Amygdala (tissue), 56 donors: Measurements from ENCODE around the gene MYL11.
A peak's percentile ranks its signal among the peaks of the same experiment; 100 is the strongest.
"Not testable (repeated sequence)": the region's sequence is repeated elsewhere in the genome, so short reads cannot be mapped to it uniquely, and the experiment has no call there.

ENCODE experiments used
- DNase-seq, 56 donors: peaks; one replicate each; lab custom pipeline; 2025; lab: John Stamatoyannopoulos, UW

MYL11 gene, protein sequence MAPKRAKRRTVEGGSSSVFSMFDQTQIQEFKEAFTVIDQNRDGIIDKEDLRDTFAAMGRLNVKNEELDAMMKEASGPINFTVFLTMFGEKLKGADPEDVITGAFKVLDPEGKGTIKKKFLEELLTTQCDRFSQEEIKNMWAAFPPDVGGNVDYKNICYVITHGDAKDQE

DNA sequence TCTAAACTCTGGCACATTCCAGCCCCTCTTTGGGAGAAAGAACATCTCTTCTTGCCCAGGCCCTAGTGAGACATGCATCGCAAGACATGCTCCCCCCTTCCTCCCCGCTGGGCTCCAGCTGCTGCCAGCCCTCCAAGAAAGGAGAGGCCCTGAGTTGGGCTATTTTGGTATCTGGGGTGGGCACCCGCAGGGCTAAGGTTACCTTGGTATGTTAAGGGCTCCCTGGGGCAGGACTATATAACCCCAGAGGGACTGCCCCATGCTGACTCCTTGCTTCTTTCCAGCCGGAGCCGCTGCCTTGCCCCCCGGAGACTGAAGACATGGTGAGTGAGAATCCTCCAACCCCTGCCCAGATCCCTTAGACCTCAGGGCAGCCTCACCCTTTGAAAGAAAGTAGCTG lies at the start of gene MYL11:
Gene MYL11, plus strand, starts transcription at position 265 of the 400 bp plus-strand sequence. Its CDS starts 56 bp downstream, at position 321.
- no peak for DNase-seq

DNA sequence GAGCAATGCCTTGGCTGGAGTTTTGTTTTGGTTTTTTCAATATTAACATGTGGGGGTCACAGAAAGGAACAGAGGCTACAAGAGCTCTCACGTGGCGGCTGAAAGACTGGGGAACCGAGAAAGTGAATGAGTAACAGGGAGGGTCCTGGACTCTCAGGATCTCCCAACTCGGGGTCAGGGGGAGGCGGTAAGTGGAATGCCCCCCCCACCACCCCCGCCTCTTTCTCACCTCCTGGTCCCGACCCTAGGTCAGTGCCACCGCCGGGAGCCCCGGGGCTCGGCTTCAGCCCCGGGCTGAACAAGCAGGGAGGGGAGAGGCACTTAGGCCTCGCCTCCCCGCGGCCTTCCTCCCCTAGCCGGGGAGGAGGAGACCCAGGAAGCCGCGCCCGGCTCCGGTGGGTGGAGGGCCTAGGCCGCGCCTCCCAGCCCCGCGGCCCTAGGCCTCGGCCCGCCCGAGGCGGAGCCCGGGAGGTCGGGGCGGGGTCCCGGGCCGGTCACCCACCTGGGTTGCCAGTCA lies 40.1 kb upstream of the MYL11 start:
- DNase-seq, result peak in 18 of 56 donors; percentile 7 to 47 (median 26)

DNA sequence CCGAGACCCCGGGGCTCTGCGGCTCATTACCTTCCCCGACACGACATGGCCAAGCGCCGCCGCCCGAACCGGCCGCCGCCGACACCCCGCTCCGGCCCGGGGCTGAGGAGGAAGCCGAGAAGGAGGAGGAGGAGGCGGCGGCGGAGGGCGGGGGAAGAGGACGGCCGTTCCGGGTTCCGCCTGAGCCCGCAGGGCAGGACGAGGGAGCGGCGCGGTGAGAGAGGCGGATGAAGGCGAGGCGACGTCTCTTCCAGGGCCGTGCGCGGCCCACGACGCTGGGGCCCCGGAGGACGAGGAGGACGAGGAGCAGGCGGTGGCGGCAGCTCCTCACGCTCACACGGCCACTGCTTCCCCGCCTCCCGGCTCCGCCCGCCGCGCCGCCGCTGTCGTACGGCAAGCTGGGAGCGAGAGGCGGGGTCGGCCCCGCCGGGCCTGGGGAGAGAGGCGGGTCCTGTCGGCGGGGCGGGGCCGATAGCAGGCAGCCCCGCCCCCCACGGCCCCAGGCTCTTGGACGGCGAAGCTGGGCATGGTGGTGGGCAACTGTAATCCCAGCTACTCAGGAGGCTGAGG lies 39.5 kb upstream of the MYL11 start:
- DNase-seq, result peak in 51 of 56 donors; percentile 32 to 87 (median 64)

DNA sequence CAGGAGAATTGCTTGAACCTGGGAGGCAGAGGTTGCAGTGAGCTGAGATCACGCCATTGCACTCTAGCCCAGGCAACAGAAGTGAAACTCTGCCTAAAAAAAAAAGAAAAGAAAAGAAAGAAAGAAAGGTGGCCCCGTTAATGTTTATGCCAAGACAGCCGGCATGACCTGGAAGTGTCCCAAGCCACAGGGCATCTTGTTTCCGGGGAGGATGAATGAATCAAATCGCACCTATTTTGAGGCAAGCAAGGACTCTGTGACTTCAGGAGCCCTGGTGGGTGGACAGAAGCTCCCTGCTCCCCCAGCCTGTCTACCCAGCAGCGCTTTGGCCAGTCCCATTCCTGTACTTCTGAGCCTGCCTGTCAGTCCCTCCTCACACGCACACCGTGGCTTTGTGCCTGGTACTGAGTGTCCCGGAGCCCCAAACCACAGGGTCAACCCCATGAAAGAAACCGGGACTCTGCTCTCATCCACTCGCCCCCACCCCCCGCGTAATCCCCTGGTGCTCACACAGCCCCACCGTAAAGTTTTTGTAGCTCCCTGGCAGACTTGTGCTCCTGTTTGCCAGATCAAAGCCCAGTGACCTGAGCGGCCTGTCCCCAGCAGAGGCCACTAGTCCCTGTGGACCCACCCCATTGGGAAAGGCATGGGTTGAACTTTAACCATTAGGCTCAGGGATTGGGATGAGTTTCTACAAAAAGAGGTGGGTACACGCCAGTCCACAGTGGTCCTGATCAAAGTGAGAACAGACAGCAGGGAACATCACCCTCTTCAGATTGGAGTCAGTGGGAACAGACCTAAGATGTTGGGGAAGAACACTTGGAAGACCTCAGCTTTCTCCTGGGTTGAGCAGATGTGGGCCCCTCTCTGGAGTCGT lies 38.8 kb upstream of the MYL11 start:
- peak in 6 of 56 donors; percentile 18 to 45 (median 26) for DNase-seq

DNA sequence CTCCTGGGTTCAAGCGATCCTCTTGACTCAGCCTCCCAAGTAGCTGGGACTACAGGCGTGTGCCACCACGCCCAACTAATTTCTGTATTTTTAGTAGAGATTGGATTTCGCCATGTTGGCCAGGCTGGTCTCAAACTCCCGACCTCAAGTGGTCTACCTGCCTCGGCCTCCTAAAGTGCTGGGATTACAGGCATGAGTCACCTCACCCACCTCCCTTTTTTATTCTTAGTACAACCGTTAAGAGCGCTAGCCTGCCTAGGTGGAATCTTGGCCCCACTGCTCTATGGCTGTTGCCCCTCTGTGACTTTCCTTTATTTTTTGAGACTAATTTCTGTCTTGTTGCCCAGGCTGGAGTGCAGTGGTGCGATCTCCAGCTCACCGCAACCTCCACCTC lies 36.6 kb upstream of the MYL11 start:
- not testable (repeated sequence) for DNase-seq

DNA sequence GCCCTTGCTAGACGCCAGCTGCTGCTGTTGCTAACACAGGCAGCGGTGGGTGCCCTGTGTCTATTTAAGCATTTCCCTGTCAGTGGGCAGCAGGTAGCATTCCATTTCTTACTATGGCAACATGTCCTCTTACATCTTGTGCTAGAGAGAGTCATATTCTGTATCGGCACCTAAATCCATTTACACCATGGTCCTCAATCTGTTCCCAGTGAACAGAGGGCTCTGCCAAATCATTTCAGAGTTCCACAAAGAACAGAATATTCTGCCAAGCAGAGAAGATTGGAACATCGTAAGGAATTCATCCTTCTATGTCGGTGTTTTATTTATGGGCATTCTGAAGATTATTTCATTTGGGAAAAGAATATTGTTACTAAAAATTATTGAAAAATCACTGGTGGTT lies 35.9 kb upstream of the MYL11 start:
- DNase-seq, result not testable (repeated sequence)

DNA sequence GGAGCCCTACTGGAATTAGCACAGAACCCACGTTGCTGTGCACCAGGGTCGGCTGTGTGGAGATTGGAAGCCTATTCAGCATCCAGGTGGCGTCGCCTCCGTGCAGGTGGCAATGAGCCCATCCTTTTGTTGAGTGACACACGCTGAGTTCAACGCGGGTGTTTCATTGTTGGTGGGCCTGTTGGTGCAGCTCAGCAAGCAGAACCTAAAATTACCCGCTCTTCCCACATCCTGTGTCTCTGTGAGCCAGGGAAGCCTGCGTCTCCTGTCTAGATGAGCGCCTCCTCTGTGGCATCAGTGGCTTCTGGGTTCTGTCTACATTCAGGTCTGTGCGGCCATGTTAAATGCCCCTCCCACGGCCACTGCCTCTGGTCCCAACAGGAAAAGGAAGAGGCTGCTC lies 34.0 kb upstream of the MYL11 start:
- no peak for DNase-seq

DNA sequence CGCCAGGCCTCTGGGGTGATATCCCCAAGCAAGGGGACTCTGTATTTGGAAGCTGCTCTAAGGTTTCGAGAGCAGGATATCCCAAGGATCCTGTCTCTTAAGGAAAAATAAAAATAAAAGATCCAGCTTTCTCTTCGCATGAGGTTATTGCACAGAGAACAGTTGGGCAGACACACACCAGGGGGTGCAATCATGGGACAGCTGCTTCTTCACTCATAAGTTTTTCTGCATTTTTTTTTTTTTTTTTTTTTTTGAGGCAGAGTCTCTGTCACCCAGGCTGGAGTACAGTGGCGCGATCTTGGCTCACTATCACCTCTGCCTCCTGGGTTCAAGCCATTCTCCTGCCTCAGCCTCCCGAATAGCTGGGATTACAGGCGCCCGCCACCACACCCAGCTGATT lies 32.6 kb upstream of the MYL11 start:
- not testable (repeated sequence) for DNase-seq

DNA sequence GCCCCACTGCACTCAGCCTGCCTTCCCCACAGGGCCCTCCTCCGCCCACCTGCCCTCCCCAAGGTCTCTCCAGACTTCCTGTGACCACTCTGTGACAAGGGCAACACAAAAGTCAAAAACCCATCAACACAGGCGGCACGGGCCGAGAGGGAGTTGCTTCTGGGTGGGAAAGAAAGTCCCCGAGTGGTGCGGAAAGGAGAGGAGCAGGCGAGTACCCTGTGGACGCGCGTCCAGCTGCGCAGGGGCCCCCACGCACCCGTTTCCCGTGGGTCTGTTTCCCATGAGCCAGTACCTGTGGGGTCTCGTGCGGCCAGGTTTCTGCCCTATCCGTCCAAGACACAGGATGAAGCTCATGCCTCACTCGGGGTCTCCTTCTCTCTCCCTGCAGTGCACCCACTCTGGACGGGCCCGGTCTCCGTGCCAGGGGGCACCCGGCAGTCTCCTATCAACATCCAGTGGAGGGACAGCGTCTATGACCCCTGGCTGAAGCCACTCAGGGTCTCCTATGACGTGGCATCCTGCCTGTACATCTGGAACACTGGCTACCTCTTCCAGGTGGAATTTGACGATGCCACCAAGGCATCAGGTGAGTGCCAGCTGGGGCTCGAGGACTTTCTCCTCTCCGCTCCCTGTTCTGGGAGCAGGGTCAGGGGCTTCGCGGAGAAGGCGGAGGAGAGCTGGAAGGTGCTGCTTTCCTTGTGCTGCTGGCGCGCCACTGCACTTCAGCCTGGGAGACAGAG lies 31.7 kb upstream of the MYL11 start:
- DNase-seq, result no peak

DNA sequence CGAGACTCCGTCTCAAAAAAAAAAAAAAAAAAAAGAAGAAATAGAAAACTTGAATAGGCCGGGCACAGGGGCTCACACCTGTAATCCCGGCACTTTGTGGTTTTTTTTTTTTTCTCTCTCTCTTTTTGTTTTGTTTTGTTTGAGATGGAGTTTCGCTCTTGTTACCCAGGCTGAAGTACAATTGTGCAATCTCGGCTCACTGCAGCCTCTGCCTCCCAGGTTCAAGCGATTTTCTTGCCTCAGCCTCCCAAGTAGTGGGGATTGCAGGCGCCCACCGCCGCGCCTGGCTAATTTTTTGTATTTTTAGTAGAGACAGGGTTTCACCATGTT lies 31.1 kb upstream of the MYL11 start:
- DNase-seq, result not testable (repeated sequence)

DNA sequence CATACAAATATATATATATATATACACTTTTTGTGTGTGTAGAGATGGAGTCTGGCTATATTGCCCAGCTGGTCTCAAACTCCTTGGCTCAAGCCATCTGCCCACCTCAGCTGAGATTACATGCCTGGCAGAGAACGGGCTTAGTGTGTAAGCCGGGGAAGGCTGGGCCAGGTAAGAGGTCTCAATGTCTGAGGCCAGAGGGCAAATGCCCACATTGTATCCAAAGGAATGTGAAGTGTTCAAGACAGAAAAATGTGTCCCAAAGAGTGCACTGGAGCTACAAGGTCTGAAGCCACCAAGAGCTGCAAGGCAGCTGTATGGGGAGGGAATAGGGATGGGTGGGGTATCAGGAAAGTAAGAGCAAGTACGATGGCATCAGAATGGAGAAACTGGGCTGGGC lies 28.3 kb upstream of the MYL11 start:
- DNase-seq, result no peak

DNA sequence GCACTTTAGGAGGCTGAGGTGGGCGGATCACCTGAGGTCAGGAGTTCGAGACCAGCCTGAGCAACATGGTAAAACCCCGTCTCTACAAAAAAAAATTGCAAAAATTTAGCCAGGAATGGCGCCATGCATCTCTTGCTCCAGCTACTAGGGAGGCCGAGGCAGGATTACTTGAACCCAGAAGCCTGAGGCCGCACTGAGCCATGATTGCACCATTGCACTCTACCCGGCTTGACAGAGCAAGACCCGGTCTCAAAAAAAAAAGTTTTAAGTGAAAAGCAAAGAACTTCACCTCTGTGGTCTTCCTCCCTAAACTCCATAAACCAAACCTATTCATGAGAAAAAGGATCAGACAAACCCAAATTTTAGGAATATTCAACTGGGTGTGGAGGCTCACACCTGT lies 26.5 kb upstream of the MYL11 start:
- DNase-seq, result no peak

DNA sequence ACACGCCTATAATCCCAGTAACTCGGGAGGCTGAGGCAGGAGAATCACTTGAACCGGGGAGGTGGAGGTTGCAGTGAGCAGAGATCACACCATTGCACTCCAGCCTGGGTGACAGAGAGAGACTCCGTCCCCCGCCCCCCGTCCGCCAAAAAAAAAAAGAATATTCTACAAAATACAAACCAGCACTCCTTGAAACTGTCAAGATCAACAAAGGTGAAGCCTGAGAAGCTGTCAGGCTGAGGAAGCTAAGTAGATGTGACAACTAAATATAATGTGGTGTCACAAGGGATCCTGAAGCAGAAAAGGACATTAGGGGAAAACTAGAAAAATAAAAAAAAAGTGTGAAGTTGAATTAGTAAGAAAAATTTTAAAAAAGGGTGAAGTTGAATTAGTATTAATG lies 25.7 kb upstream of the MYL11 start:
- DNase-seq, result no peak

DNA sequence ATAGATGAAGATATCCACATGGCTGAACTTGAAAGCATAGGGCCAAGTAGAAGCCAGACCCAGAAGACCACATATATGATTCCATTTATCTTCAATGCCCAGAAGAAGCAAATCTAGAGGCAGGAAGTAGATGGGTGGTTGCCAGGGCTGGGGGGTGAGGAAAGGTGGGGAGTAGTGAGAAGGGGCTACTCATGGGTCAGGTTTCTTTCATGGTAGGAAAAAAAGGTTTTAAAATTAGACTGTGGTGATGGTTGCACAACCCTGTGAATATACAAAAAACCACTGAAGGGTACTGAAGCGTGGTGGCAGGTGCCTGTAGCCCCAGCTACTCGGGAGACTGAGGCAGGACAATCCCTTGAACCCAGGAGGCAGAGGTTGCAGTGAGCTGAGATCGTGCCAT lies 24.9 kb upstream of the MYL11 start:
- DNase-seq, result no peak

DNA sequence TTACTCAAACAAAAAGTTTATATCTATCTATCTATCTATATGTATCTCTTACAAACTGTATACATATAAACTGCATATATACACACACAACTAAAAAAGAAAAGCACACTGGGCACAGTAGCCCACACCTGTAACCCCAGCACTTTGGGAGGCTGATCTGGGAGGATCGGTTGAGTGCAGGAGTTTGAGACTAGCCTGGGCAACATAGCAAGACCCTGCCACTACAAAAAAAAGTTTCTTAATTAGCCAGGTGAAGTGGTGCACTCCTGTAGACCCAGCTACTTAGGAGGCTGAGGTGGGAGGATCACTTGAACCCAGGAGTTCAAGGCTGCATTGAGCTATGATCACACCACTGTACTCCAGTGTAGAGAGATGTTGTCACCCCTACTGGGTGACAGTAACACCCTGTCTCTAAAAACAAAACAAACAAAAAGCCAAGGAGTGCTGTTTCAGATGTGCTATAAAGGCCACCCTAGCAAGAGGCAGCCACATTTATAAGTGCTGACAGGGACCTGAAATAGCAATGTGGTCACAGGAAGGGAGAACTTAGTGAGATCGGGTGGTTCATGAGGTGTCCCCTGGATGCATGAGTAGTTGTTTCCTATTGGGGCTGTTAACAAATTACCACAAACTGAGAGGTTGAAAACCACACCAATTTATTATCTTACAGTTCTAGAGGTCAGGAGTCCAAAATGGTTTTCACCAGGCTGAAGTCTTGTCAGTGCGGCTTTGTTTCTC lies 24.3 kb upstream of the MYL11 start:
- no peak for DNase-seq

DNA sequence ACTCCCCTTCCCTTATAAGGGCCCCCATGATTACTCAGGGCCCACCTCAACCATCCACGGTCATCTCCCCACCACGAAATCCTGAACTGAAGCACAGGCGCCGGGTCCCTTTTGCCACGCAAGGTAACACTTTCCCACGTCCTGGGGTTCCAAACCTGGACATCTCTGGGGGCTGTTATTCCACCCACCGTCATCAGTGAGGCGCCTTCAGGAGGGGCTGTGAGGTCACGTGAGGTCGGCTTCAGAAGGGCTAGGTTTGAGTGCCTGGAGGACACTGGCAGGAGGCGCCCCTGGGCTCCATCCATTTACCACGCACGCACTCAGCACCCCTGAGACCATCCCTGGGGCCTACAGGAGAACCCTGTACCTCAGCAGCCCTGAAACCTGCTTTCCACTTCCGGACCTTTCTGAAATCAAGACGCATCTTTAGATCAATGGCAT lies 23.6 kb upstream of the MYL11 start:
- no peak for DNase-seq

DNA sequence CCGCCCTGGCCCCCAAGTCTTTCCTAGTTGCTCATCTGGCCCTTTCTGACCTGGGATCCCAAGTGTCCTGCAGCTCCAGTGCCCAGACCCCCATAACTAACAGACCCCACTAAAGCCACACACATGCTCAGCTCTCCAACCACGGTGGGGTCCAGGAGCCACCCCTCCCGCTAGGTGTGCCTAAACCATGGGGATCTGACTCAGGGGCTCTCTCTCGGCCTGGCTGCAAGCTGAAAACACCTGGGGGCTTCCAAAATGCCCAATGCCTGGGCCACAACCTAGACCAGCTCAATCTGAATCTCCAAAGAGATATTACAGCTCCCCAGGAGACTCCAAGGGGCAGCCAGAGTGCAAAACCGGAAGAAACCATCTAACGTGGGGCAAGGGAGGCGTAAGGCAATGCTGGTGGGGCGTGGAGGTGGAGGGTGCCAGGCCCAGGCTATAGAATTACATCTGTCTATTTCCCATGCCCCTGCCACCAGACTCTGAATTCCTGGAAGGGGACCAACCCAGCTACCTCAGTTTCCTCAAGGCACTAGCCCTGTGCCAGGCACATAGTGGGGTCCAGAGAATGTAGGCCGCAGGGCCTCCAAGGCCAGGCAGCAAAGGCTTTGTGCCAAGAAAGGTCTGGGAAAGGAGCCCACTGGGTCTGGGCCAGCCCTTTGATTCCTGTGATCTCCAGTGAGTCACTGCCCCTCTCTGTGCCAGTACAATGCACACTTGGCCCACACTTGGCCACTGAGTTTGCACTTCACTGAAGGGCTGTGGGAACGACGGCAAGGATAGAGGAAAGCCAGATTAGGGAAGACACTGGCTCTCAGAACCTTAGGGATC lies 22.8 kb upstream of the MYL11 start:
- peak in 53 of 56 donors; percentile 21 to 89 (median 73) for DNase-seq

DNA sequence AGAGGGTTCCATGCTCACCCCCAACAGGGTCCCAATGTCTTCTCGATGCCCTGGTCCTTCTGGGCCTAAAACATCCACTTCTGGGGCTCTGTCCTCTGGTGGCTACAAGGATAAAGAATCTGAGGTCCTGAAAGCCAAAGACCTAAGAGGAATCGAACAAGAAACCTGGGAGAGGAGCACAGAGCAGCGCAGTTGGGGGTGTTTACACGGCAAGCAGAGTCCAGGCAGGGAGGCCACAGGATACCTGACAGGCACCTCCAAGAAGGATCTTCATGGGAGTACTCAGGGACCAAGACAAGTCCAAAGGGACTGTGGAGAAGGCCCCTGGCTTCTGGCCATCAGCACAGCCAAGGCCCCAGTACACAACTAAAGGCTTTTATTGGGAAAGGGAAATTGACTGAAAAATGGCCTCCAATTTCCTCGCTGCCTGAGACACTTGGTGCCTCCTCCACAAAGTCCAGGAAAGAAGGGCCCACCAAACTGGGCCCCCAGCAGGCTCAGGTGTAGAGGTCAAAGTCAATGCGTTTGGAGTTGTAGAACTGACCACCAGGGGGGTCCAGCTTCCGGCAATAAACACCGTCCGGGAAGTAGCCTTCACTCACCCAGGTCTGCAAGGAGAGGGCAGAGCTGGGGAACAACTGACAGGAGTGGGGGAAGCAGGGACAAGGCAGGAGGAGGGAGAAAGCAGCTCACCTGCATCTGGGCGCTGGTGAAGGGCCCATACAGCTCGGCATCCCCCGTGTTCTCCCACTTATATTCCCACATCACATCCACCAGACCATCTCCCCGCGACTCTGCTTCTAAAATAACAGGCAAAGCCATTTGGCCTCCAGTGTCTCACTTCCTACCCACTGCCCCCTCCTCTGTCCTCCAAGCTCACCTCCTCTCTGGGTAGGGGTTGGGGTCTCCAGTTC lies 21.9 kb upstream of the MYL11 start:
- DNase-seq, result no peak
